ENCODE results near the gene TSPEAR. TPM values are rescaled to one million over a fixed set of nuclear protein-coding genes. Genes with fewer than 3 reads are reported as not detected.

TSPEAR gene
- total and polyA plus RNA-seq, 4 experiments from 2014 or later, result 0.07 TPM; not detected in 3

DNA sequence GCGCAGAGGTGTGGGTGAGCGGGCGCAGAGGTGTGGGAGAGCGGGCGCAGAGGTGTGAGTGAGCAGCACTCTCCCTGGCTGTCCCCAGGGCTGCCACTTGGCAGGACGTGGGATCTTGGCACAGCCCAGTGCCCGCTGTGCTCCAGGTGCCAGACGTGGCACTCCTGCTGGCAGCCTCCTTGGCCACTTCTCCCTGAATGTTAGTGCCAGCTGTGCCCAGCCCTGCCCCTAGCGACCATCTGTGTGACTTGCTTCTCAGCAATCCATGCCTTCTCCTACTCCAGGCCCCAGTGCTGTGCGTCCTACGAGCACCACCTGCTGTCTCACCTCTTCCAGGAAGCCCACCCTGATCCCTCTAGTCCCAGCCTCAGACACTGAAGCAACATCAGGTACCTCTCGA is 201.8 kb downstream of the TSPEAR start:
- Mint-ChIP-seq H3K4me3 (peak overlapping the region in 1 of 8 donors; percentile 20), H3K27me3 (no peaks in the 10 kb centered on the region), H3K36me3 (no peaks in the 10 kb centered on the region), H3K4me1 (no peaks in the 10 kb centered on the region), H3K27ac (no peak overlapping the region), H3K9me3 (no peaks in the 10 kb centered on the region)
- no peak for DNase-seq
- H3K4me1 ChIP-seq (ENCODE audit: insufficient read depth, low read length), result peaks cover 10% of the 10 kb centered on the region
- intact Hi-C loops (cut with micrococcal nuclease), result no loop called here
- H3K9me3 ChIP-seq (ENCODE audit: control insufficient read depth in 1 of 2, low read length in 2 of 2), result no peaks in the 10 kb centered on the region
- H3K27me3 ChIP-seq (ENCODE audit: insufficient read depth, low read length), result no peaks in the 10 kb centered on the region
- no peaks in the 10 kb centered on the region for H3K36me3 ChIP-seq (ENCODE audit: insufficient read depth, low read length)
- H3K27ac ChIP-seq (ENCODE audit: low read depth, low read length), result no peak overlapping the region
- no peak overlapping the region for H3K4me3 ChIP-seq (ENCODE audit: low read length in 2 of 2)
- CTCF ChIA-PET (ENCODE audit: partially characterized antibody), result interaction anchor here (1.0 to 11.0 kb wide), 26 partner anchors 8 to 308 kb away, joined by 3 to 269 read pairs (median 6); partner anchors contain the start of genes KRTAP10-12, KRTAP12-3, SUMO3 and UBE2G2
- POLR2A ChIA-PET (ENCODE audit: partially characterized antibody), result interaction anchor here (2.4 to 2.5 kb wide), 2 partner anchors 233 to 284 kb away, joined by 14 to 20 read pairs; no protein-coding TSS in a partner anchor

GRCh38 chr21:44508711-44509445 is 202.5 kb downstream of the TSPEAR start:
- Mint-ChIP-seq H3K27ac (no peak overlapping the region), H3K4me1 (no peaks in the 10 kb centered on the region), H3K9me3 (no peaks in the 10 kb centered on the region), H3K36me3 (no peaks in the 10 kb centered on the region), H3K27me3 (no peaks in the 10 kb centered on the region), H3K4me3 (no peak overlapping the region)
- CTCF ChIA-PET (ENCODE audit: partially characterized antibody), result interaction anchor here (3.5 to 11.0 kb wide), 3 partner anchors 232 to 292 kb away, joined by 24 to 269 read pairs (median 77); partner anchors contain the start of gene UBE2G2
- DNase-seq, result no peak
- POLR2A ChIA-PET (ENCODE audit: partially characterized antibody), result interaction anchor here (2.4 kb wide), 1 partner anchor 233 kb away, joined by 20 read pairs; no protein-coding TSS in a partner anchor
- no peak overlapping the region for H3K27ac ChIP-seq (ENCODE audit: low read depth, low read length)
- no peaks in the 10 kb centered on the region for H3K27me3 ChIP-seq (ENCODE audit: insufficient read depth, low read length)
- no peaks in the 10 kb centered on the region for H3K9me3 ChIP-seq (ENCODE audit: control insufficient read depth in 1 of 2, low read length in 2 of 2)
- H3K36me3 ChIP-seq (ENCODE audit: insufficient read depth, low read length), result no peaks in the 10 kb centered on the region
- intact Hi-C loops (cut with micrococcal nuclease), result no loop called here
- H3K4me3 ChIP-seq (ENCODE audit: low read length in 2 of 2), result no peak overlapping the region
- peaks cover 10% of the 10 kb centered on the region for H3K4me1 ChIP-seq (ENCODE audit: insufficient read depth, low read length)

DNA sequence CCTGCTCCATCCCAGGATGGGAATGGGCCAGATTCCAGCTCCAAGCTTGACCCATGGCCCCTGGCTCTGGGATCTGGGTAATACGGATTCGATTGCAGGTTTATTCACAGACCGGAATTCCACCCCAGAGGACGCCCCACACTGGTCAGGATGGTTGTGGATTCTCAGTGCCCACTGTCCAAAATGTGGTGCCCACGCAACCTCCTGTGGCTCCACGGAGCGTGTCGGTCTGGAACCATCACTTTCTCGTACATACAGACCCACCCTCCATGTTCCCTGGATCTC is 203.0 kb downstream of the TSPEAR start:
- intact Hi-C loops (cut with micrococcal nuclease), result no loop called here
- Histone ChIP-seq H3K36me3 (ENCODE audit: insufficient read depth, low read length) (no peaks in the 10 kb centered on the region), H3K27me3 (ENCODE audit: insufficient read depth, low read length) (no peaks in the 10 kb centered on the region), H3K4me1 (ENCODE audit: insufficient read depth, low read length) (peaks cover 10% of the 10 kb centered on the region), H3K4me3 (ENCODE audit: low read length in 2 of 2) (no peak overlapping the region), H3K27ac (ENCODE audit: low read depth, low read length) (no peak overlapping the region), H3K9me3 (ENCODE audit: control insufficient read depth in 1 of 2, low read length in 2 of 2) (no peaks in the 10 kb centered on the region)
- POLR2A ChIA-PET (ENCODE audit: partially characterized antibody), result no interaction called here
- Mint-ChIP-seq H3K27ac (no peak overlapping the region), H3K36me3 (no peaks in the 10 kb centered on the region), H3K27me3 (no peaks in the 10 kb centered on the region), H3K4me3 (no peak overlapping the region), H3K9me3 (no peaks in the 10 kb centered on the region), H3K4me1 (no peaks in the 10 kb centered on the region)
- CTCF ChIA-PET (ENCODE audit: partially characterized antibody), result interaction anchor here (3.5 to 11.0 kb wide), 3 partner anchors 233 to 292 kb away, joined by 24 to 269 read pairs (median 77); partner anchors contain the start of gene UBE2G2
- DNase-seq, result no peak

DNA sequence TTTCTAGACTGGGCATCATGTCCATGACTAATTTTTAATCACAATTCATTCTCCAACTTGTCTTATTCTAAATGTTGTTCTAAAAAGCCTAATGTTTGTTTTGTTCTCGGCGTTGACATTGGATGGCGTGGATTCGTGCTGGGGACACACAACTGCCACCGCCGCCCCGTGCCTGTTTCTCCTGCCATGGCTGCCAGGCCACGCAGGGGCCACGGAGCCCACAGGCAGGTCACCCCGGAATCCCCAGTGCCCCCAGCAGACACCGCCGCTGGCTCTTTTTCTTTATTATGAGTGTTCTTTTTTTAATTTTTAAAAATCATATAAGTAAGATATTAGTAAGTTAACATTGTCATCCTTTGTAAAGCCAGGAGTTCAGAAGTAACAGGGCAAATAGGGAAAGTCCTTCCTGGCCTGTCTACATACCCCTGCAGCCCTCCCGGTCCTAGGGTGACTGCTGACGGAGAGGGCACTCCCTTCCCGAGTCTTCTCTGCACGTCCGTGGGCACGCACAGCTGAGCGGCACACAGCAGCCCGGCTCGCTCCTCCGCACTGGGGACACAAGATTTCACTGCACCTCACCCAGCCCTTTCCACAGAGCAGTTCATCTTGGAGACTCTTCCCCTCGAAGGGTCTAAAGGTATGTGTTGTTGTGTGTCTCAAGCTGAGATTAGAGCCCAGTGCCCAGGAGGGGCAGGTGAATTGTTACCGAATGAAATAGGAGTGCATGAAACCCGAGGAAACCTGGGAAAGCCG is 203.5 kb downstream of the TSPEAR start:
- Histone ChIP-seq H3K4me3 (ENCODE audit: low read length in 2 of 2) (no peak overlapping the region), H3K27ac (ENCODE audit: low read depth, low read length) (no peak overlapping the region), H3K36me3 (ENCODE audit: insufficient read depth, low read length) (no peaks in the 10 kb centered on the region), H3K4me1 (ENCODE audit: insufficient read depth, low read length) (peaks cover 10% of the 10 kb centered on the region), H3K27me3 (ENCODE audit: insufficient read depth, low read length) (no peaks in the 10 kb centered on the region), H3K9me3 (ENCODE audit: control insufficient read depth in 1 of 2, low read length in 2 of 2) (no peaks in the 10 kb centered on the region)
- no peaks in the 10 kb centered on the region for H3K9me3 Mint-ChIP-seq
- H3K36me3 Mint-ChIP-seq, result no peaks in the 10 kb centered on the region
- POLR2A ChIA-PET (ENCODE audit: partially characterized antibody), result no interaction called here
- no peak overlapping the region for H3K4me3 Mint-ChIP-seq
- H3K27me3 Mint-ChIP-seq, result no peaks in the 10 kb centered on the region
- CTCF ChIA-PET (ENCODE audit: partially characterized antibody), result interaction anchor here (0.7 to 11.0 kb wide), 4 partner anchors 233 to 293 kb away, joined by 4 to 269 read pairs (median 50); partner anchors contain the start of gene UBE2G2
- no peaks in the 10 kb centered on the region for H3K4me1 Mint-ChIP-seq
- no peak for DNase-seq
- intact Hi-C loops (cut with micrococcal nuclease), result no loop called here
- H3K27ac Mint-ChIP-seq, result no peak overlapping the region

GRCh38 chr21:44506279-44507255 is 204.8 kb downstream of the TSPEAR start:
- no peak overlapping the region for H3K4me3 ChIP-seq (ENCODE audit: low read length in 2 of 2)
- H3K27me3 ChIP-seq (ENCODE audit: insufficient read depth, low read length), result no peaks in the 10 kb centered on the region
- intact Hi-C loops (cut with micrococcal nuclease), result no loop called here
- no peaks in the 10 kb centered on the region for H3K9me3 ChIP-seq (ENCODE audit: control insufficient read depth in 1 of 2, low read length in 2 of 2)
- DNase-seq, result no peak
- no peak overlapping the region for H3K27ac Mint-ChIP-seq
- H3K27me3 Mint-ChIP-seq, result no peaks in the 10 kb centered on the region
- H3K36me3 Mint-ChIP-seq, result no peaks in the 10 kb centered on the region
- ChIA-PET POLR2A (ENCODE audit: partially characterized antibody) (no interaction called here), CTCF (ENCODE audit: partially characterized antibody) (interaction anchor here (0.7 to 11.0 kb wide), 3 partner anchors 13 to 287 kb away, joined by 3 to 269 read pairs (median 4); no protein-coding TSS in a partner anchor)
- no peaks in the 10 kb centered on the region for H3K36me3 ChIP-seq (ENCODE audit: insufficient read depth, low read length)
- H3K4me1 Mint-ChIP-seq, result peaks cover 0 to 1% (median 0%) of the 10 kb centered on the region in 4 donors
- H3K9me3 Mint-ChIP-seq, result no peaks in the 10 kb centered on the region
- H3K4me3 Mint-ChIP-seq, result no peak overlapping the region
- no peak overlapping the region for H3K27ac ChIP-seq (ENCODE audit: low read depth, low read length)
- peaks cover 10% of the 10 kb centered on the region for H3K4me1 ChIP-seq (ENCODE audit: insufficient read depth, low read length)

- DNase-seq, result no peak
- Histone ChIP-seq H3K27ac (ENCODE audit: low read depth, low read length) (no peak overlapping the region), H3K4me3 (ENCODE audit: low read length in 2 of 2) (no peak overlapping the region), H3K4me1 (ENCODE audit: insufficient read depth, low read length) (peaks cover 6% of the 10 kb centered on the region), H3K36me3 (ENCODE audit: insufficient read depth, low read length) (no peaks in the 10 kb centered on the region), H3K27me3 (ENCODE audit: insufficient read depth, low read length) (no peaks in the 10 kb centered on the region), H3K9me3 (ENCODE audit: control insufficient read depth in 1 of 2, low read length in 2 of 2) (no peaks in the 10 kb centered on the region)
- Mint-ChIP-seq H3K4me1 (peaks cover 0 to 1% (median 0%) of the 10 kb centered on the region in 4 donors), H3K9me3 (no peaks in the 10 kb centered on the region), H3K27ac (no peak overlapping the region), H3K27me3 (peaks cover 0 to 3% of the 10 kb centered on the region in 2 donors), H3K36me3 (no peaks in the 10 kb centered on the region), H3K4me3 (no peak overlapping the region)
- ChIA-PET CTCF (ENCODE audit: partially characterized antibody) (interaction anchor here (1.1 to 11.0 kb wide), 2 partner anchors 12 to 236 kb away, joined by 3 to 269 read pairs; no protein-coding TSS in a partner anchor), POLR2A (ENCODE audit: partially characterized antibody) (no interaction called here)
- intact Hi-C loops (cut with micrococcal nuclease), result no loop called here
Measured at GRCh38 chr21:44505673-44506278, 205.6 kb downstream of the TSPEAR start.

All from CD4-positive, alpha-beta memory T cell (primary cell).